22Rv1 (cell line): ENCODE results near the gene YPEL3.

Experiments used
- ZFX ChIP-seq: fragments of 450-650 bp; IDR thresholded peaks from 2 replicates; pipeline ENCODE4 v1.6.1; 2017; ENCODE audit warnings: antibody characterized with exemption, borderline replicate concordance
- TF ChIP-seq, protein P1 (sequence below): fragments of 450-650 bp; IDR thresholded peaks from 2 replicates; pipeline ENCODE4 v1.5.1; 2017; ENCODE audit warnings: mild to moderate bottlenecking

DNA sequence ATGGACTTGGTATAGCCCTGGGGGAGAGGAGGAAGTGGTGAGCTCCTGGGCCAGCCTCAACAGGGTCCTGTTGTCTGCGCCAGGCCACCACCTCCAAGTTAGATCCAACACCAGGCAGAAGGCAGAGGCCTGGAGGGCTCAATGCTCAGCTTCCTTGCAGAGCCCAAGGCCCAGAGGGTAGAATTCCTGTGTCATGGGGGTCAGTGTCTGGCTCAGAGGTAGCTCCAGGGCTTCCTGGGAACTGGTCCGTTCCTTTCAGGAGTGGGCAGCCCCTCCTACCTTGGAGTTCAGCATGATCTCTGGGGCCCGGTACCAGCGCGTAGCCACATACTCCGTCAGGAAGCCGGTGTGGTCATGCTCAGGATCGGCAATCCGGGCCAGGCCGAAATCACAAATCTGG lies 21.8 kb upstream of the YPEL3 start:
- TF ChIP-seq, protein P1, sequence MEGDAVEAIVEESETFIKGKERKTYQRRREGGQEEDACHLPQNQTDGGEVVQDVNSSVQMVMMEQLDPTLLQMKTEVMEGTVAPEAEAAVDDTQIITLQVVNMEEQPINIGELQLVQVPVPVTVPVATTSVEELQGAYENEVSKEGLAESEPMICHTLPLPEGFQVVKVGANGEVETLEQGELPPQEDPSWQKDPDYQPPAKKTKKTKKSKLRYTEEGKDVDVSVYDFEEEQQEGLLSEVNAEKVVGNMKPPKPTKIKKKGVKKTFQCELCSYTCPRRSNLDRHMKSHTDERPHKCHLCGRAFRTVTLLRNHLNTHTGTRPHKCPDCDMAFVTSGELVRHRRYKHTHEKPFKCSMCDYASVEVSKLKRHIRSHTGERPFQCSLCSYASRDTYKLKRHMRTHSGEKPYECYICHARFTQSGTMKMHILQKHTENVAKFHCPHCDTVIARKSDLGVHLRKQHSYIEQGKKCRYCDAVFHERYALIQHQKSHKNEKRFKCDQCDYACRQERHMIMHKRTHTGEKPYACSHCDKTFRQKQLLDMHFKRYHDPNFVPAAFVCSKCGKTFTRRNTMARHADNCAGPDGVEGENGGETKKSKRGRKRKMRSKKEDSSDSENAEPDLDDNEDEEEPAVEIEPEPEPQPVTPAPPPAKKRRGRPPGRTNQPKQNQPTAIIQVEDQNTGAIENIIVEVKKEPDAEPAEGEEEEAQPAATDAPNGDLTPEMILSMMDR: no peak
- no peak for TF ChIP-seq ZFX
